Body of pancreas (tissue), 4 donors: ENCODE data around the gene TMEM225B. TPM values are rescaled to one million over a fixed set of nuclear protein-coding genes. Genes with fewer than 3 reads are reported as not detected.
A peak's percentile ranks its signal among the peaks of the same experiment; 100 is the strongest.
"Not testable (repeated sequence)": the region's sequence is repeated elsewhere in the genome, so short reads cannot be mapped to it uniquely, and the experiment has no call there.

Experiments
- ATAC-seq: fragments of 150-250 bp; one replicate; pipeline ENCODE4 v1.9.1; 2016
- DNase-seq, 4 donors: peaks; one replicate each; pipeline ENCODE4 v3.0.0-alpha.2; 2019
- H3K27ac ChIP-seq, 4 donors: fragments of 200-600 bp; sonication (generic); 1 replicate in 3 of 4; 2 replicates in 1 of 4; pipeline versions ENCODE4 v1.5.1 to v1.6.1; 2016 to 2019; ENCODE audit warnings: mild to moderate bottlenecking in 1 of 4, mixed read lengths in 1 of 4, moderate library complexity in 1 of 4
- H3K27me3 ChIP-seq, 2 donors: fragments of 200-600 bp; sonication (generic); one replicate each; pipeline ENCODE4 v1.6.0; 2016; ENCODE audit warnings: mild to moderate bottlenecking in 1 of 2
- H3K36me3 ChIP-seq, 2 donors: fragments of 200-600 bp; sonication (generic); replicated peaks in 1 of 2; 2 replicates each; pipeline ENCODE4 v1.5.1; 2016; ENCODE audit warnings: low read depth in 2 of 2; ENCODE audit not compliant: insufficient read depth in 1 of 2
- H3K4me1 ChIP-seq: fragments of 200-600 bp; sonication (generic); one replicate; pipeline ENCODE4 v1.6.0; 2016
- H3K4me3 ChIP-seq, 2 donors: fragments of 200-600 bp; sonication (generic); 1 replicate in 1 of 2; 2 replicates in 1 of 2; pipeline ENCODE4 v1.5.1; 2016 to 2019
- H3K9me3 ChIP-seq, 3 donors: fragments of 200-600 bp; sonication (generic); 1 replicate in 2 of 3; 2 replicates in 1 of 3; pipeline ENCODE4 v1.5.1; 2016
- POLR2A ChIP-seq, 3 donors: fragments of 450-650 bp; IDR thresholded peaks; one replicate each; pipeline ENCODE4 v1.6.1; 2016; ENCODE audit warnings: antibody characterized with exemption in 3 of 3, mild to moderate bottlenecking in 2 of 3
- WGBS, 2 donors: methylation state at CpG; one replicate each; pipeline ENCODE4 v1.1.5; 2017; 5-methylcytosine and 5-hydroxymethylcytosine counted together
- intact Hi-C: fragments of 100-400 bp; cut with DNase I; formaldehyde crosslinking; loops from one replicate; pipeline ENCODE4 v1.15.1; 2023
- total RNA-seq, 2 donors: library from RNA; depleted of rRNA; stranded (reverse); fragments of >200 nt; gene quantifications; one replicate each; pipeline ENCODE4 v1.1.0, GENCODE V29; 2016
- TF ChIP-seq, protein P1 (sequence below), 7 experiments: fragments of 450-650 bp in 4 of 7; fragments of 200-600 bp in 3 of 7; sonication (generic) in 3 of 7; IDR thresholded peaks; one replicate each; pipeline ENCODE4 v1.5.1; 2016 to 2019; ENCODE audit warnings: antibody characterized with exemption in 7 of 7

Gene TMEM225B
- total RNA-seq, 2 donors from 2014 or later: 0.52 TPM; not detected in 1

GRCh38 chr7:99628471-99629465, 30.7 kb downstream of the TMEM225B start:
- DNase-seq: no peak
- peaks cover 0 to 44% of the 10 kb centered on the region in 2 donors for H3K36me3 ChIP-seq

DNA sequence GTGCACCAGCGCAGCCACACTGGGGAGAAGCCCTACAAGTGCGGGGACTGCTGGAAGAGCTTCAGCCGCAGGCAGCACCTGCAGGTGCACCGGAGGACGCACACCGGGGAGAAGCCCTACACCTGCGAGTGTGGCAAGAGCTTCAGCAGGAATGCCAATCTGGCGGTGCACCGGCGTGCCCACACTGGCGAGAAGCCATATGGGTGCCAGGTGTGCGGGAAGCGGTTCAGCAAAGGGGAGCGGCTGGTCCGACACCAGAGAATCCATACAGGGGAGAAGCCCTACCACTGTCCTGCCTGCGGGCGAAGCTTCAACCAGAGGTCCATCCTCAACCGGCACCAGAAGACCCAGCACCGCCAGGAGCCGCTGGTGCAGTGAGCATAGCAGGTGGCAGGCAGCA, 31.6 kb downstream of the TMEM225B start:
- Histone ChIP-seq H3K27me3 (no peaks in the 10 kb centered on the region), H3K9me3 (no peaks in the 10 kb centered on the region), H3K4me3 (no peak overlapping the region), H3K4me1 (no peaks in the 10 kb centered on the region), H3K36me3 (peaks cover 0 to 37% of the 10 kb centered on the region in 2 donors), H3K27ac (no peak overlapping the region)
- intact Hi-C loops: loop anchor here (5.0 kb wide), 1 partner anchor 208 kb away; no protein-coding TSS in a partner anchor
- no peak for TF ChIP-seq POLR2A (IDR thresholded peaks at IDR 0.05)
- TF ChIP-seq, protein P1, sequence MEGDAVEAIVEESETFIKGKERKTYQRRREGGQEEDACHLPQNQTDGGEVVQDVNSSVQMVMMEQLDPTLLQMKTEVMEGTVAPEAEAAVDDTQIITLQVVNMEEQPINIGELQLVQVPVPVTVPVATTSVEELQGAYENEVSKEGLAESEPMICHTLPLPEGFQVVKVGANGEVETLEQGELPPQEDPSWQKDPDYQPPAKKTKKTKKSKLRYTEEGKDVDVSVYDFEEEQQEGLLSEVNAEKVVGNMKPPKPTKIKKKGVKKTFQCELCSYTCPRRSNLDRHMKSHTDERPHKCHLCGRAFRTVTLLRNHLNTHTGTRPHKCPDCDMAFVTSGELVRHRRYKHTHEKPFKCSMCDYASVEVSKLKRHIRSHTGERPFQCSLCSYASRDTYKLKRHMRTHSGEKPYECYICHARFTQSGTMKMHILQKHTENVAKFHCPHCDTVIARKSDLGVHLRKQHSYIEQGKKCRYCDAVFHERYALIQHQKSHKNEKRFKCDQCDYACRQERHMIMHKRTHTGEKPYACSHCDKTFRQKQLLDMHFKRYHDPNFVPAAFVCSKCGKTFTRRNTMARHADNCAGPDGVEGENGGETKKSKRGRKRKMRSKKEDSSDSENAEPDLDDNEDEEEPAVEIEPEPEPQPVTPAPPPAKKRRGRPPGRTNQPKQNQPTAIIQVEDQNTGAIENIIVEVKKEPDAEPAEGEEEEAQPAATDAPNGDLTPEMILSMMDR (IDR thresholded peaks at IDR 0.05): no peak
- ATAC-seq (no peak), DNase-seq (no peak)
- WGBS, 2 donors: 82 to 93% methylated on average over 17 of the region's 20 CpGs

More at GRCh38 chr7:99628471-99629465, 30.7 kb downstream of the TMEM225B start:
- Histone ChIP-seq H3K9me3 (no peaks in the 10 kb centered on the region), H3K27me3 (no peaks in the 10 kb centered on the region), H3K27ac (no peak overlapping the region), H3K4me1 (no peaks in the 10 kb centered on the region), H3K4me3 (no peak overlapping the region)
- ATAC-seq: no peak
- no peak for TF ChIP-seq POLR2A (IDR thresholded peaks at IDR 0.05)
- TF ChIP-seq, protein P1 (IDR thresholded peaks at IDR 0.05): no peak
- intact Hi-C loops: loop anchor here (5.0 kb wide), 1 partner anchor 209 kb away; no protein-coding TSS in a partner anchor
- WGBS, 2 donors: 77% methylated on average over 13 to 14 of the region's 14 CpGs

DNA sequence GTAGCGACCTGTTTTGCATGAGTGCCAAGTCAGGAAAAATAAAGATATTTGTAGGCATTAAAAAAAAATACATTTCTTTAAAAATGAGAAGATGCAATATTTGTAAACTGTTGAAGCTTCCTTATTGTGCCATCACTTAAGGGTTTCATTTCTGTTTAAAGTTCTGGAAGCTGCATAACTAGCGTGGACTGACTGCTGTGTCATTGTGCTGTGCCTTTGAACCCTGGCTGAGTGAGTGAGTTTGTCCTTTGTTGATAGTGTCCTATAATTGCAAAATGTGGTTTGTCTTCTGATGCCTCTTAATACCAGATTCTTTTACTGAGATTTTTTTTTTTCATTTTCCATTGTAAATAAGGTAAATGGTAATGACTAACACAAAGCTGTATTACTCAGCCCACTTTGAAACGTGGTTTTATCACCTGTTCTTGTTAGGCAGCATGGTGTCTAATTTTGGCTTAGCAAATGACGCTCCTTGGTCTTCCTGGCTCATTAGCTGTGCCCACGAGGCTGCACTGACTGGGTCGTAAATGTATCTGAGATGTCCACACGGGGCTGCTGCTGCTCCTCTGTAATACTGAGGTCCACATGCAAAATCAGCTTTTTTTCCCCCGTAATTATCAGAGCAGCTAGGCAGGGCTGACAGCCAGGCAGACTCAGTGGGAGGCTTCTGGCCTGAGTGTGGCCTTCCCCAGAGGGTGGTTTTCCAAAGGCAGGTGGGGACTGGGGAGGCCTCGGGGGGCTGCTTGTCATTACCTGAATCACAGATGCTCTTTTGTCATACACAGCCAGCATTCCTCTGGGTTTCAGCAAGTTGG, 33.4 kb downstream of the TMEM225B start:
- Histone ChIP-seq H3K4me3 (no peak overlapping the region), H3K4me1 (no peaks in the 10 kb centered on the region), H3K36me3 (peaks cover 0 to 22% of the 10 kb centered on the region in 2 donors), H3K9me3 (no peaks in the 10 kb centered on the region), H3K27ac (peak overlapping the region in 2 of 4 donors; percentile 23 to 31), H3K27me3 (no peaks in the 10 kb centered on the region)
- ATAC-seq (peak; percentile 72), DNase-seq (peak; percentile 46 to 69 (median 58))
- no peak for TF ChIP-seq POLR2A (IDR thresholded peaks at IDR 0.05)
- TF ChIP-seq, protein P1 (IDR thresholded peaks at IDR 0.05): peak in 6 of 7 experiments; percentile 27 to 67 (median 57)
- WGBS, 2 donors: 32 to 36% methylated on average over 8 to 9 of the region's 9 CpGs
- intact Hi-C loops: no loop called here

- H3K9me3 ChIP-seq, H3K27ac ChIP-seq, ATAC-seq, H3K4me3 ChIP-seq, DNase-seq, intact Hi-C loops, H3K27me3 ChIP-seq, H3K4me1 ChIP-seq, H3K36me3 ChIP-seq: not testable (repeated sequence)
- 78 to 81% methylated on average over 2 of the region's 2 CpGs for WGBS, 2 donors
These were observed 39.3 kb downstream of the TMEM225B start for GRCh38 chr7:99637414-99637813.

DNA sequence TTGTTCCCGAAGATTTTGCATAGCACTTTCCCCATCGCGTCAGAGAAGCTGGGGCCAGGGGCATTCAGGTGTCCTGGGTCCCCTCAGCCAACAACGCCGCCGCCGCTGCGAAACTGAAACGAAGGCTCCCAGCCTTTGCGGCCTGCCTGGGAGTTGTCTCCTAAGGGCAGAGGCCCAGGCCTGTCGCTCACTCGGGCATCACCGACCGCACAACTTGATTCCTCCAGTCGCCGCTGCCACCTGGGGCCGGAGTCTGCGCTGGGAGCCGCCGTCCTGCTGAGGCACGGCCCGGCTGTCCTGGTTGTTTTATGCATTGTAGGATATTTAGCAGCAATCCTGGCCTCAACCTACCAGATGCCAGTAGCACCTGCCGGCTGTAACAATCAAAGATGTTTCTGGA, 40.7 kb downstream of the TMEM225B start:
- Histone ChIP-seq H3K4me1 (no peaks in the 10 kb centered on the region), H3K4me3 (no peak overlapping the region), H3K27me3 (no peaks in the 10 kb centered on the region), H3K36me3 (no peaks in the 10 kb centered on the region), H3K9me3 (no peaks in the 10 kb centered on the region), H3K27ac (no peak overlapping the region)
- no peak for TF ChIP-seq POLR2A (IDR thresholded peaks at IDR 0.05)
- TF ChIP-seq, protein P1 (IDR thresholded peaks at IDR 0.05): no peak
- DNase-seq (no peak), ATAC-seq (no peak)
- 92 to 93% methylated on average over 13 to 23 of the region's 23 CpGs for WGBS, 2 donors
- intact Hi-C loops: no loop called here
